ENCODE data around the gene SIK2. TPM values are rescaled to one million over a fixed set of nuclear protein-coding genes. Genes with fewer than 3 reads are reported as not detected.
"Not testable (repeated sequence)": the region's sequence is repeated elsewhere in the genome, so short reads cannot be mapped to it uniquely, and the experiment has no call there.

SIK2 gene
- polyA plus RNA-seq, 4 donors: 18.7 to 24.0 (median 21.3) TPM

- no peak for DNase-seq (ENCODE audit: low read depth in 4 of 4, low spot score in 2 of 4)
These were observed 18.3 kb downstream of the SIK2 start for GRCh38 chr11:111620518-111620917.

GRCh38 chr11:111623527-111624030, 21.3 kb downstream of the SIK2 start:
- DNase-seq (ENCODE audit: low read depth in 4 of 4, low spot score in 2 of 4): no peak

GRCh38 chr11:111624608-111625007, 22.4 kb downstream of the SIK2 start:
- DNase-seq (ENCODE audit: low read depth in 4 of 4, low spot score in 2 of 4): no peak

- DNase-seq (ENCODE audit: low read depth in 4 of 4, low spot score in 2 of 4): no peak
These were observed 25.3 kb downstream of the SIK2 start for GRCh38 chr11:111627591-111627990.

- no peak for DNase-seq (ENCODE audit: low read depth in 4 of 4, low spot score in 2 of 4)
These were observed 27.2 kb downstream of the SIK2 start for GRCh38 chr11:111629499-111629898.

- DNase-seq (ENCODE audit: low read depth in 4 of 4, low spot score in 2 of 4): no peak
These were observed 28.9 kb downstream of the SIK2 start for GRCh38 chr11:111631024-111631665.

GRCh38 chr11:111631666-111632039, 29.4 kb downstream of the SIK2 start:
- DNase-seq (ENCODE audit: low read depth in 4 of 4, low spot score in 2 of 4): no peak

- no peak for DNase-seq (ENCODE audit: low read depth in 4 of 4, low spot score in 2 of 4)
These were observed 30.4 kb downstream of the SIK2 start for GRCh38 chr11:111632516-111633220.

GRCh38 chr11:111633248-111633647, 31.0 kb downstream of the SIK2 start:
- no peak for DNase-seq (ENCODE audit: low read depth in 4 of 4, low spot score in 2 of 4)

- no peak for DNase-seq (ENCODE audit: low read depth in 4 of 4, low spot score in 2 of 4)
These were observed 31.6 kb downstream of the SIK2 start for GRCh38 chr11:111633756-111634362.

GRCh38 chr11:111634981-111635705, 32.9 kb downstream of the SIK2 start:
- DNase-seq (ENCODE audit: low read depth in 4 of 4, low spot score in 2 of 4): no peak

GRCh38 chr11:111635706-111636045, 33.4 kb downstream of the SIK2 start:
- DNase-seq (ENCODE audit: low read depth in 4 of 4, low spot score in 2 of 4): no peak

- no peak for DNase-seq (ENCODE audit: low read depth in 4 of 4, low spot score in 2 of 4)
These were observed 35.6 kb downstream of the SIK2 start for GRCh38 chr11:111637885-111638284.

GRCh38 chr11:111639226-111639925, 37.1 kb downstream of the SIK2 start:
- no peak for DNase-seq (ENCODE audit: low read depth in 4 of 4, low spot score in 2 of 4)

- no peak for DNase-seq (ENCODE audit: low read depth in 4 of 4, low spot score in 2 of 4)
These were observed 39.2 kb downstream of the SIK2 start for GRCh38 chr11:111641339-111642015.

GRCh38 chr11:111642542-111642941, 40.3 kb downstream of the SIK2 start:
- DNase-seq (ENCODE audit: low read depth in 4 of 4, low spot score in 2 of 4): no peak

- no peak for DNase-seq (ENCODE audit: low read depth in 4 of 4, low spot score in 2 of 4)
These were observed 42.7 kb downstream of the SIK2 start for GRCh38 chr11:111644922-111645321.

GRCh38 chr11:111645657-111646316, 43.5 kb downstream of the SIK2 start:
- DNase-seq (ENCODE audit: low read depth in 4 of 4, low spot score in 2 of 4): no peak

GRCh38 chr11:111651336-111651735, 49.1 kb downstream of the SIK2 start:
- DNase-seq (ENCODE audit: low read depth in 4 of 4, low spot score in 2 of 4): not testable (repeated sequence)

- no peak for DNase-seq (ENCODE audit: low read depth in 4 of 4, low spot score in 2 of 4)
These were observed 49.9 kb downstream of the SIK2 start for GRCh38 chr11:111652184-111652583.

Measured in left renal cortex interstitium (tissue), 4 donors.